ENCODE measurements around the gene UQCR10. TPM values are rescaled to one million over a fixed set of nuclear protein-coding genes. Genes with fewer than 3 reads are reported as not detected.

The UQCR10 gene
- total and polyA plus RNA-seq, 8 donors: 2.0 to 307 (median 96.9) TPM

- DNase-seq: no peak
- H3K4me3 ChIP-seq: no peak overlapping the region
- H3K27me3 ChIP-seq: peaks cover 0 to 55% (median 11%) of the 10 kb centered on the region in 3 donors
- H3K4me1 ChIP-seq: peaks cover 0 to 8% (median 6%) of the 10 kb centered on the region in 4 donors
- intact Hi-C loops (cut with DNase I; ENCODE audit: low total_unique reads): no loop called here
- H3K36me3 ChIP-seq: peaks cover 0 to 28% (median 18%) of the 10 kb centered on the region in 4 donors
- TF ChIP-seq POLR2AphosphoS5 (IDR thresholded peaks at IDR 0.05): no peak
- no peak for TF ChIP-seq POLR2A (IDR thresholded peaks at IDR 0.05)
- TF ChIP-seq CTCF (IDR thresholded peaks at IDR 0.05): no peak
- no peak for TF ChIP-seq EP300 (IDR thresholded peaks at IDR 0.05)
- no peaks in the 10 kb centered on the region for H3K9me3 ChIP-seq
- WGBS, 5 donors: 32 to 46% (median 36%) methylated on average over 9 to 15 of the region's 15 CpGs
- no peak overlapping the region for H3K27ac ChIP-seq
Measured at GRCh38 chr22:29726512-29727130, 40.5 kb upstream of the UQCR10 start.

- Histone ChIP-seq H3K4me3 (no peak overlapping the region), H3K9me3 (no peaks in the 10 kb centered on the region), H3K27me3 (peaks cover 0 to 50% (median 6%) of the 10 kb centered on the region in 3 donors), H3K27ac (no peak overlapping the region), H3K4me1 (peaks cover 0 to 8% (median 6%) of the 10 kb centered on the region in 4 donors), H3K36me3 (peaks cover 0 to 32% (median 21%) of the 10 kb centered on the region in 4 donors)
- TF ChIP-seq POLR2AphosphoS5 (IDR thresholded peaks at IDR 0.05) (no peak), POLR2A (IDR thresholded peaks at IDR 0.05) (no peak), EP300 (IDR thresholded peaks at IDR 0.05) (no peak), CTCF (IDR thresholded peaks at IDR 0.05) (peak in 2 of 7 experiments; percentile 7 to 41)
- peak; percentile 47 to 67 for DNase-seq
- intact Hi-C loops (cut with DNase I; ENCODE audit: low total_unique reads): no loop called here
- whole genome bisulfite sequencing, 5 donors: 5 to 10% (median 7%) methylated on average over 12 to 17 of the region's 17 CpGs
Measured at GRCh38 chr22:29727131-29727523, 40.0 kb upstream of the UQCR10 start.

- 69 to 91% (median 91%) methylated on average over 3 to 20 of the region's 20 CpGs for WGBS, 5 donors
- TF ChIP-seq POLR2AphosphoS5 (IDR thresholded peaks at IDR 0.05) (no peak), CTCF (IDR thresholded peaks at IDR 0.05) (no peak), EP300 (IDR thresholded peaks at IDR 0.05) (no peak), POLR2A (IDR thresholded peaks at IDR 0.05) (no peak)
- intact Hi-C loops (cut with DNase I; ENCODE audit: low total_unique reads): no loop called here
- Histone ChIP-seq H3K4me1 (peaks cover 0 to 8% (median 6%) of the 10 kb centered on the region in 4 donors), H3K36me3 (peaks cover 0 to 46% (median 39%) of the 10 kb centered on the region in 4 donors), H3K9me3 (no peaks in the 10 kb centered on the region), H3K27ac (no peak overlapping the region), H3K27me3 (peaks cover 0 to 30% (median 0%) of the 10 kb centered on the region in 3 donors), H3K4me3 (no peak overlapping the region)
- DNase-seq: no peak
Measured at GRCh38 chr22:29729161-29729560, 38.0 kb upstream of the UQCR10 start.

- Histone ChIP-seq H3K4me1 (peaks cover 0 to 8% (median 6%) of the 10 kb centered on the region in 4 donors), H3K9me3 (no peaks in the 10 kb centered on the region), H3K36me3 (peaks cover 0 to 66% (median 58%) of the 10 kb centered on the region in 4 donors), H3K4me3 (no peak overlapping the region), H3K27ac (no peak overlapping the region), H3K27me3 (peaks cover 0 to 11% (median 0%) of the 10 kb centered on the region in 3 donors)
- WGBS, 5 donors: 81 to 85% (median 83%) methylated on average over 18 of the region's 18 CpGs
- no peak for TF ChIP-seq POLR2AphosphoS5 (IDR thresholded peaks at IDR 0.05)
- no peak for TF ChIP-seq CTCF (IDR thresholded peaks at IDR 0.05)
- no peak for TF ChIP-seq EP300 (IDR thresholded peaks at IDR 0.05)
- no peak for TF ChIP-seq POLR2A (IDR thresholded peaks at IDR 0.05)
- no peak for DNase-seq
- intact Hi-C loops (cut with DNase I; ENCODE audit: low total_unique reads): no loop called here
Measured at GRCh38 chr22:29731058-29731850, 35.9 kb upstream of the UQCR10 start.

Measured in stomach (tissue), 9 donors.